Immature natural killer cell (primary cell): ENCODE data around the gene PHTF1. TPM values are rescaled to one million over a fixed set of nuclear protein-coding genes. Genes with fewer than 3 reads are reported as not detected.
A peak's percentile ranks its signal among the peaks of the same experiment; 100 is the strongest.

ENCODE experiments used
- DNase-seq, 3 donors: peaks; one replicate each; pipeline ENCODE4 v3.0.0; 2022; ENCODE audit warnings: mixed read lengths in 1 of 3
- H3K27ac Mint-ChIP-seq, 6 donors: one replicate each; pipeline ENCODE4 v1.8.0; 2020; ENCODE audit warnings: mixed read lengths in 6 of 6, mild to moderate bottlenecking in 5 of 6, inconsistent platforms in 4 of 6, moderate library complexity in 3 of 6
- H3K27me3 Mint-ChIP-seq, 3 donors: one replicate each; pipeline ENCODE4 v1.8.0; 2020 to 2021; ENCODE audit warnings: low read depth in 3 of 3, mild to moderate bottlenecking in 3 of 3, mixed read lengths in 3 of 3, moderate library complexity in 3 of 3, inconsistent platforms in 1 of 3
- H3K36me3 Mint-ChIP-seq, 3 donors: one replicate each; pipeline ENCODE4 v1.8.0; 2020; ENCODE audit warnings: mixed read lengths in 3 of 3, inconsistent platforms in 2 of 3, mild to moderate bottlenecking in 2 of 3
- H3K4me1 Mint-ChIP-seq, 2 donors: one replicate each; pipeline ENCODE4 v1.8.0; 2020; ENCODE audit warnings: inconsistent platforms in 2 of 2, mild to moderate bottlenecking in 2 of 2, mixed read lengths in 2 of 2, moderate library complexity in 1 of 2
- H3K4me3 Mint-ChIP-seq, 5 donors: one replicate each; pipeline ENCODE4 v1.8.0; 2020; ENCODE audit warnings: mild to moderate bottlenecking in 5 of 5, mixed read lengths in 5 of 5, inconsistent platforms in 3 of 5, moderate library complexity in 3 of 5
- H3K9me3 Mint-ChIP-seq, 6 donors: one replicate each; pipeline ENCODE4 v1.8.0; 2020; ENCODE audit warnings: mild to moderate bottlenecking in 6 of 6, mixed read lengths in 6 of 6, inconsistent platforms in 4 of 6, moderate library complexity in 3 of 6
- polyA plus RNA-seq, 3 donors: library from polyadenylated mRNA; unstranded; fragments of 300-500 nt; fragmentation: Illumina TruSeq; gene quantifications; one replicate each; pipeline ENCODE4 v1.2.3, GENCODE V29; 2021

The PHTF1 gene
- polyA plus RNA-seq, 3 donors from 2014 or later = 18.5 to 37.6 (median 28.1) TPM

- Mint-ChIP-seq H3K9me3 (no peaks in the 10 kb centered on the region), H3K27me3 (no peaks in the 10 kb centered on the region), H3K4me1 (peaks cover 35 to 74% of the 10 kb centered on the region in 2 donors), H3K27ac (peak overlapping the region in 2 of 6 donors; percentile 10 to 39), H3K36me3 (peaks cover 0 to 4% (median 4%) of the 10 kb centered on the region in 3 donors), H3K4me3 (no peak overlapping the region)
- DNase-seq = no peak
Observed at GRCh38 chr1:113787663-113788062, 28.4 kb upstream of the PHTF1 start.

GRCh38 chr1:113786069-113786468 is 26.8 kb upstream of the PHTF1 start:
- Mint-ChIP-seq H3K4me1 (peaks cover 20 to 58% of the 10 kb centered on the region in 2 donors), H3K4me3 (no peak overlapping the region), H3K27me3 (no peaks in the 10 kb centered on the region), H3K36me3 (peaks cover 0 to 4% (median 0%) of the 10 kb centered on the region in 3 donors), H3K27ac (peak overlapping the region in 2 of 6 donors; percentile 21 to 39), H3K9me3 (no peaks in the 10 kb centered on the region)
- DNase-seq = no peak

GRCh38 chr1:113784104-113784779 is 25.0 kb upstream of the PHTF1 start:
- Mint-ChIP-seq H3K27ac (peak overlapping the region in 2 of 6 donors; percentile 43 to 80), H3K4me1 (peaks cover 8 to 39% of the 10 kb centered on the region in 2 donors), H3K9me3 (no peaks in the 10 kb centered on the region), H3K27me3 (no peaks in the 10 kb centered on the region), H3K36me3 (no peaks in the 10 kb centered on the region), H3K4me3 (peak overlapping the region; percentile 62 to 80 (median 68))
- DNase-seq = no peak

- H3K4me3 Mint-ChIP-seq = peak overlapping the region; percentile 62 to 80 (median 68)
Observed at GRCh38 chr1:113783254-113784103, 24.2 kb upstream of the PHTF1 start.

GRCh38 chr1:113782406-113782805 is 23.1 kb upstream of the PHTF1 start:
- H3K4me3 Mint-ChIP-seq = no peak overlapping the region
- H3K27ac Mint-ChIP-seq = no peak overlapping the region
- peaks cover 0 to 4% (median 0%) of the 10 kb centered on the region in 3 donors for H3K36me3 Mint-ChIP-seq
- H3K9me3 Mint-ChIP-seq = no peaks in the 10 kb centered on the region
- DNase-seq = no peak
- no peaks in the 10 kb centered on the region for H3K27me3 Mint-ChIP-seq
- H3K4me1 Mint-ChIP-seq = peaks cover 10 to 25% of the 10 kb centered on the region in 2 donors

More at GRCh38 chr1:113783254-113784103, 24.2 kb upstream of the PHTF1 start:
- no peak overlapping the region for H3K27ac Mint-ChIP-seq
- H3K36me3 Mint-ChIP-seq = peaks cover 0 to 3% (median 0%) of the 10 kb centered on the region in 3 donors
- H3K27me3 Mint-ChIP-seq = no peaks in the 10 kb centered on the region
- peaks cover 9 to 32% of the 10 kb centered on the region in 2 donors for H3K4me1 Mint-ChIP-seq
- DNase-seq = peak; percentile 60 to 67 (median 62)
- no peaks in the 10 kb centered on the region for H3K9me3 Mint-ChIP-seq

GRCh38 chr1:113780374-113781146 is 21.3 kb upstream of the PHTF1 start:
- no peak overlapping the region for H3K27ac Mint-ChIP-seq

GRCh38 chr1:113779542-113779941 is 20.3 kb upstream of the PHTF1 start:
- peak overlapping the region in 1 of 6 donors; percentile 82 for H3K27ac Mint-ChIP-seq
- no peaks in the 10 kb centered on the region for H3K9me3 Mint-ChIP-seq
- H3K27me3 Mint-ChIP-seq = no peaks in the 10 kb centered on the region
- DNase-seq = no peak
- H3K4me1 Mint-ChIP-seq = peaks cover 4 to 7% of the 10 kb centered on the region in 2 donors
- H3K36me3 Mint-ChIP-seq = peaks cover 0 to 14% (median 11%) of the 10 kb centered on the region in 3 donors
- H3K4me3 Mint-ChIP-seq = no peak overlapping the region

More at GRCh38 chr1:113780374-113781146, 21.3 kb upstream of the PHTF1 start:
- Mint-ChIP-seq H3K4me1 (peaks cover 7 to 9% of the 10 kb centered on the region in 2 donors), H3K9me3 (no peaks in the 10 kb centered on the region), H3K4me3 (no peak overlapping the region), H3K27me3 (no peaks in the 10 kb centered on the region), H3K36me3 (peaks cover 0 to 11% (median 11%) of the 10 kb centered on the region in 3 donors)
- no peak for DNase-seq

- peaks cover 5 to 17% (median 15%) of the 10 kb centered on the region in 3 donors for H3K36me3 Mint-ChIP-seq
- no peaks in the 10 kb centered on the region for H3K9me3 Mint-ChIP-seq
- no peak overlapping the region for H3K27ac Mint-ChIP-seq
- H3K27me3 Mint-ChIP-seq = peaks cover 0 to 1% (median 0%) of the 10 kb centered on the region in 3 donors
- H3K4me3 Mint-ChIP-seq = no peak overlapping the region
- H3K4me1 Mint-ChIP-seq = peaks cover 4 to 7% of the 10 kb centered on the region in 2 donors
- no peak for DNase-seq
Observed at GRCh38 chr1:113777561-113777960, 18.3 kb upstream of the PHTF1 start.

GRCh38 chr1:113770031-113770430 is 10.7 kb upstream of the PHTF1 start:
- no peak overlapping the region for H3K4me3 Mint-ChIP-seq
- H3K9me3 Mint-ChIP-seq = no peaks in the 10 kb centered on the region
- peak overlapping the region in 1 of 6 donors; percentile 2 for H3K27ac Mint-ChIP-seq
- peaks cover 9 to 30% of the 10 kb centered on the region in 2 donors for H3K4me1 Mint-ChIP-seq
- peaks cover 0 to 1% (median 0%) of the 10 kb centered on the region in 3 donors for H3K27me3 Mint-ChIP-seq
- H3K36me3 Mint-ChIP-seq = peaks cover 11 to 28% (median 25%) of the 10 kb centered on the region in 3 donors
- DNase-seq = no peak

- peaks cover 11 to 31% (median 25%) of the 10 kb centered on the region in 3 donors for H3K36me3 Mint-ChIP-seq
- H3K9me3 Mint-ChIP-seq = no peaks in the 10 kb centered on the region
- DNase-seq = no peak
- peaks cover 9 to 30% of the 10 kb centered on the region in 2 donors for H3K4me1 Mint-ChIP-seq
- no peak overlapping the region for H3K4me3 Mint-ChIP-seq
- H3K27ac Mint-ChIP-seq = peak overlapping the region in 2 of 6 donors; percentile 10 to 15
- H3K27me3 Mint-ChIP-seq = peaks cover 0 to 1% (median 0%) of the 10 kb centered on the region in 3 donors
Observed at GRCh38 chr1:113769601-113769970, 10.3 kb upstream of the PHTF1 start.

- no peaks in the 10 kb centered on the region for H3K9me3 Mint-ChIP-seq
- peak overlapping the region in 4 of 6 donors; percentile 4 to 15 (median 10) for H3K27ac Mint-ChIP-seq
- no peak overlapping the region for H3K4me3 Mint-ChIP-seq
- peaks cover 11 to 31% (median 27%) of the 10 kb centered on the region in 3 donors for H3K36me3 Mint-ChIP-seq
- peaks cover 9 to 30% of the 10 kb centered on the region in 2 donors for H3K4me1 Mint-ChIP-seq
- peaks cover 0 to 1% (median 0%) of the 10 kb centered on the region in 3 donors for H3K27me3 Mint-ChIP-seq
- no peak for DNase-seq
Observed at GRCh38 chr1:113768916-113769600, 9.8 kb upstream of the PHTF1 start.

GRCh38 chr1:113765306-113766230 is 6.3 kb upstream of the PHTF1 start:
- DNase-seq = no peak
- peaks cover 11 to 26% (median 25%) of the 10 kb centered on the region in 3 donors for H3K36me3 Mint-ChIP-seq
- no peaks in the 10 kb centered on the region for H3K9me3 Mint-ChIP-seq
- H3K4me3 Mint-ChIP-seq = no peak overlapping the region
- peak overlapping the region in 4 of 6 donors; percentile 4 to 72 (median 40) for H3K27ac Mint-ChIP-seq
- H3K4me1 Mint-ChIP-seq = peaks cover 9 to 19% of the 10 kb centered on the region in 2 donors
- peaks cover 0 to 3% (median 0%) of the 10 kb centered on the region in 3 donors for H3K27me3 Mint-ChIP-seq
